22Rv1 (cell line): ENCODE data around the gene PEX3.

Experiments used
- ZFX ChIP-seq: fragments of 450-650 bp; IDR thresholded peaks from 2 replicates; pipeline ENCODE4 v1.6.1; 2017; ENCODE audit warnings: antibody characterized with exemption, borderline replicate concordance
- TF ChIP-seq, protein P1 (sequence below): fragments of 450-650 bp; IDR thresholded peaks from 2 replicates; pipeline ENCODE4 v1.5.1; 2017; ENCODE audit warnings: mild to moderate bottlenecking

DNA sequence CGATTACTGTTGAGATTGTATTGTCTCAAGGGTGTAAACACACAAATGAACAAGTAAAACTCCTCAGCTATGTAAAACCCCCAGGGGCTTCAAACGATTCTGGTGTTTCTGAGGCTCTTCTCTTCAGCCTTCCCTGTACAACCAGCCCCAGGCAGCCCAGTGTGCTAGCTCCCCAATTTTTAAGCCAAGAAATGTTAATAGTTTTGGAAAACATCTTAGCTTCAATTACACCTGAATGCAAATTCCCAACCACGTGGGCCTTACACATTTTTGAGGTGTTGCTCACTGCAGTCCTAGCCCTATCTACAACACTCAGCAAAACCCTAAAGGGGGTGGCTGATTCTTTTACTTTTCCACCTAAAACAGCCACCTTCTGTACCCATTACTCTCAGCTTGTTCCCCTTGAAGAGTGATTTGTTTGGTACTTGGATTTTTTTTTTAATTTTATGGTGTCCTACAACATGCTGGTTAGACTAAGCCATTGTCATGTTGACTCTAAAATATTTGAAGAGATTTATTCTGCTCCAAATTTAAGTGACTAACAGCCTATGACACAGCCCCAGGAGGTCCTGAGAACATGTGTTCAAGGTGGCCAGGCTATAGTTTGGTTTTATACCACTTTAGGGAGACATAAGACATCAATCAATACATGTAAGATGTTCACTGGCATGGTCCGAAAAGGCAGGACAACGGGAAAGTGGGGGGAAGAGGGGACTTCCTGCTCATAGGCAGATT, 48.8 kb upstream of the PEX3 start:
- TF ChIP-seq, protein P1, sequence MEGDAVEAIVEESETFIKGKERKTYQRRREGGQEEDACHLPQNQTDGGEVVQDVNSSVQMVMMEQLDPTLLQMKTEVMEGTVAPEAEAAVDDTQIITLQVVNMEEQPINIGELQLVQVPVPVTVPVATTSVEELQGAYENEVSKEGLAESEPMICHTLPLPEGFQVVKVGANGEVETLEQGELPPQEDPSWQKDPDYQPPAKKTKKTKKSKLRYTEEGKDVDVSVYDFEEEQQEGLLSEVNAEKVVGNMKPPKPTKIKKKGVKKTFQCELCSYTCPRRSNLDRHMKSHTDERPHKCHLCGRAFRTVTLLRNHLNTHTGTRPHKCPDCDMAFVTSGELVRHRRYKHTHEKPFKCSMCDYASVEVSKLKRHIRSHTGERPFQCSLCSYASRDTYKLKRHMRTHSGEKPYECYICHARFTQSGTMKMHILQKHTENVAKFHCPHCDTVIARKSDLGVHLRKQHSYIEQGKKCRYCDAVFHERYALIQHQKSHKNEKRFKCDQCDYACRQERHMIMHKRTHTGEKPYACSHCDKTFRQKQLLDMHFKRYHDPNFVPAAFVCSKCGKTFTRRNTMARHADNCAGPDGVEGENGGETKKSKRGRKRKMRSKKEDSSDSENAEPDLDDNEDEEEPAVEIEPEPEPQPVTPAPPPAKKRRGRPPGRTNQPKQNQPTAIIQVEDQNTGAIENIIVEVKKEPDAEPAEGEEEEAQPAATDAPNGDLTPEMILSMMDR, result no peak
- TF ChIP-seq ZFX, result no peak
